Upper lobe of left lung (tissue), 6 donors: ENCODE data around the gene ATP4A. TPM values are rescaled to one million over a fixed set of nuclear protein-coding genes. Genes with fewer than 3 reads are reported as not detected.

Source experiments
- ATAC-seq, 2 donors: fragments of 200-7000 bp; cut with Tn5 transposase; one replicate each; pipeline ENCODE4 v1.9.1; 2022; ENCODE audit warnings: mild to moderate bottlenecking in 2 of 2, moderate library complexity in 2 of 2; ENCODE audit not compliant: low FRiP score in 2 of 2
- DNase-seq, 2 donors: peaks; one replicate each; pipeline ENCODE4 v3.0.0-alpha.2; 2019 to 2020
- H3K27ac ChIP-seq, 4 donors: fragments of 200-600 bp; sonication (generic); one replicate each; pipeline ENCODE4 v1.5.1; 2016 to 2019
- H3K27me3 ChIP-seq, 4 donors: fragments of 200-600 bp; sonication (generic); one replicate each; pipeline ENCODE4 v1.5.1; 2017 to 2019
- H3K36me3 ChIP-seq, 4 donors: fragments of 200-600 bp; sonication (generic); one replicate each; pipeline ENCODE4 v1.5.1; 2016 to 2019
- H3K4me1 ChIP-seq, 4 donors: fragments of 200-600 bp; sonication (generic); one replicate each; pipeline ENCODE4 v1.5.1; 2018 to 2019
- H3K4me3 ChIP-seq, 4 donors: fragments of 200-600 bp; sonication (generic); one replicate each; pipeline ENCODE4 v1.5.1; 2017 to 2019; ENCODE audit warnings: mild to moderate bottlenecking in 2 of 4, moderate library complexity in 1 of 4
- H3K9me3 ChIP-seq, 4 donors: fragments of 200-600 bp; sonication (generic); one replicate each; pipeline ENCODE4 v1.5.1; 2018 to 2019
- CTCF ChIP-seq, 6 experiments: fragments of 450-650 bp in 4 of 6; fragments of 200-600 bp in 2 of 6; sonication (generic) in 2 of 6; IDR thresholded peaks; one replicate each; pipeline ENCODE4 v1.5.1; 2016 to 2019; ENCODE audit warnings: antibody characterized with exemption in 6 of 6
- EP300 ChIP-seq, 4 donors: sonication (generic); formaldehyde crosslinking; IDR thresholded peaks; one replicate each; pipeline ENCODE4 v1.5.1; 2017; ENCODE audit warnings: antibody characterized with exemption in 4 of 4, control low read depth in 2 of 4
- POLR2A ChIP-seq, 4 donors: fragments of 450-650 bp; IDR thresholded peaks; one replicate each; pipeline ENCODE4 v1.5.1; 2016 to 2017; ENCODE audit warnings: antibody characterized with exemption in 4 of 4, mild to moderate bottlenecking in 2 of 4
- POLR2AphosphoS5 ChIP-seq, 2 donors: sonication (generic); formaldehyde crosslinking; IDR thresholded peaks; one replicate each; pipeline ENCODE4 v1.5.1; 2017; ENCODE audit warnings: antibody characterized with exemption in 2 of 2
- WGBS, 2 donors: methylation state at CpG; one replicate each; pipeline ENCODE4 v1.1.5; 2017 to 2018; 5-methylcytosine and 5-hydroxymethylcytosine counted together
- total RNA-seq, 6 donors: library from RNA; depleted of rRNA in 4 of 6; stranded (reverse); fragments of >200 nt in 4 of 6; gene quantifications; one replicate each; pipeline versions ENCODE4 v1.1.0 to v1.2.1, GENCODE V29; 2016 to 2021
- donor health status: DM: no; HTN: no; CAD: no; lungs with moderate emphysema.
- donor health status: DM: no; HTN: yes; CAD: no; lungs with severe emphysema.

The ATP4A gene
- total RNA-seq, 6 donors from 2014 or later = not detected

DNA sequence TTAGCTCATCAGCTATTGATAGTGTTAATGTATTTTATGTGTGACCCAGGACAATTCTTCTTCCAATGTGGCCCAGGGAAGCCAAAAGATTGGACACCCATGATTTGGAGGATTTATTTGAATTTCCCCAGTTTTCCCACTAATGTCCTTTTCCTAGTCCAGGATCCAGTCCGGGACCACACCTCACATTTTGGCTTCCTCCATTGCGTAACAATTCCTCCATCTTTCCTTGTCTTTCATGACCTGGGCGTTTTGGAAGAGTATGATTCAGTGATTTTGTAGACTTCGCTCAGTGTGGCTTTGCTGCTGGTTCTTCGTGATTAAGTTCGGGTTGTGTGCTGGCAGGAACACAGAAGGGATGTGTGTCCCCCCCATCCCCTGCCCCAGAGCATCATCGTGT, 3.3 kb upstream of the ATP4A start:
- Histone ChIP-seq H3K27me3 (no peaks in the 10 kb centered on the region), H3K4me1 (no peaks in the 10 kb centered on the region), H3K27ac (no peak overlapping the region), H3K4me3 (no peak overlapping the region), H3K9me3 (no peaks in the 10 kb centered on the region), H3K36me3 (no peaks in the 10 kb centered on the region)
- no peak for TF ChIP-seq CTCF (IDR thresholded peaks at IDR 0.05)
- TF ChIP-seq EP300 (IDR thresholded peaks at IDR 0.05) = no peak
- TF ChIP-seq POLR2AphosphoS5 (IDR thresholded peaks at IDR 0.05) = no peak
- no peak for TF ChIP-seq POLR2A (IDR thresholded peaks at IDR 0.05)
- ATAC-seq = no peak
- WGBS, 2 donors = 75 to 79% methylated on average over 7 of the region's 7 CpGs
- no peak for DNase-seq

DNA sequence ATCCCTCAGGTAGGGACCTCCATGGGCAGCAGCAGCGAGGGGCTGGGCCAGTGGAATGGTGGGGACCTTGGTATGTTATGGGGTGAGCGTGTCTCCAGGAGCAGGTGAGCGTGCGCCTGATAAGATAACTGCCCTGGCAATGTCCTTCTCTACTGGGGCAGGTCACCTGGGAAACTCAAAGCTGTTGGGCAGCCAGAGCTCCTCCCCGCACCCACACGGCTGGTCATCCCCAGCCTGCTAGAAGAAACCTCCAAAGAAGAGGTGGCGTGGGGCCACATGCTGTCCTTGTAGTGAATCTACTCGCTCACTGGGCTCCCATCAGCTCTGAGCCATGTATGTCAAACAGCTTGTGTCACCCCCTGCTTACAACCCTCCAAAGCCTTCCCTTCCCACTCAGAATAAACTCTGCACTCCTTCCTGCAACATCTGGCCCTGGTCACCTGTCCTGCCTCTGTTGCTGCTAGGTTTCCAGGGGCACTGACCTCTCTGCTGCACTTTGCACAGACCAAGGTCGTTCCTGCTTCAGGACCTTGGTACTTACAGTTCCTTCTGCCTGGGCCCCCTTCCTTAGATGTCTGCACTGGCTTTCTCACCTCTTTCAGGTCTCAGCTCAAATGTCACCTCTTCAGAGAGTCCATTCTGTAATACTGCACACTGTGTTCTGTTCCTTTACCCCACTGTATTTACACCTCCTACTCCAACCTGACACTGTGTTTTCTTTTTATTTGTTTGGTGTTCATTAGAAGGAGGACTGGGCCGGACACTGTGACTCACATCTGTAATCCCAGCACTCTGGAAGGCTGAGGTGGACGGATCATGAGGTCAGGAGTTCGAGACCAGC, 1.8 kb upstream of the ATP4A start:
- H3K27ac ChIP-seq = no peak overlapping the region
- DNase-seq (no peak), ATAC-seq (no peak)

DNA sequence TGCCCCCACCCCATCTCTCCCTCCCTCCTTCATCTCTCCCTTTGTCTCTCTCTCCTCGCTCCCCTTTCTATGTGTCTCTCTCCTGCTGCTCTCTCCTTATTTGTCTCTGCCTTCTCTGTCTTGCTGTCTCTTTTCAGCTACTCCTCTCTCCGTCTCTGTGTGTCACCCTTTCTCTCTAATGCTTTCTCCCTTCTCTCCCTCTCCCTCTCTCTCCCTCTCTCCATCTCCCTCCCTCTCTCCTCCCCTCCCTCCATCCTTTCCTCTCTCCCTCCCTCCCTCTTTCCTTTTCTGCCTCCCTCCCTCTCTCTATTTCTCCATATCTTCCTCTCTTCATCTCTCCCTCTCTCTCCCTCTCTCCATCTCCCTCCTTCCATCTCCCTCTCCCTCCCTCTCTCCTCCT, 682 bp downstream of the ATP4A start:
- TF ChIP-seq POLR2A (IDR thresholded peaks at IDR 0.05) = no peak
- TF ChIP-seq CTCF (IDR thresholded peaks at IDR 0.05) = no peak
- TF ChIP-seq POLR2AphosphoS5 (IDR thresholded peaks at IDR 0.05) = no peak
- ATAC-seq (no peak), DNase-seq (no peak)
- no peaks in the 10 kb centered on the region for H3K36me3 ChIP-seq
- H3K4me3 ChIP-seq = no peak overlapping the region
- H3K27ac ChIP-seq = no peak overlapping the region
- H3K9me3 ChIP-seq = no peaks in the 10 kb centered on the region
- H3K27me3 ChIP-seq = peaks cover 0 to 18% (median 7%) of the 10 kb centered on the region in 4 donors
- WGBS, 2 donors = 71 to 74% methylated on average over 2 of the region's 2 CpGs
- H3K4me1 ChIP-seq = peaks cover 5 to 10% (median 8%) of the 10 kb centered on the region in 4 donors

More for the DNA sequence above, 1.8 kb upstream of the ATP4A start:
- Histone ChIP-seq H3K9me3 (no peaks in the 10 kb centered on the region), H3K27me3 (peaks cover 0 to 3% (median 0%) of the 10 kb centered on the region in 4 donors), H3K4me1 (no peaks in the 10 kb centered on the region), H3K4me3 (no peak overlapping the region), H3K36me3 (no peaks in the 10 kb centered on the region)
- TF ChIP-seq POLR2AphosphoS5 (IDR thresholded peaks at IDR 0.05) (no peak), POLR2A (IDR thresholded peaks at IDR 0.05) (no peak), EP300 (IDR thresholded peaks at IDR 0.05) (no peak), CTCF (IDR thresholded peaks at IDR 0.05) (no peak)
- 75 to 83% methylated on average over 12 of the region's 12 CpGs for WGBS, 2 donors

GRCh38 chr19:35562336-35562735, 1.1 kb downstream of the ATP4A start:
- Histone ChIP-seq H3K9me3 (no peaks in the 10 kb centered on the region), H3K4me1 (peaks cover 5 to 14% (median 12%) of the 10 kb centered on the region in 4 donors), H3K4me3 (no peak overlapping the region), H3K27me3 (peaks cover 0 to 18% (median 7%) of the 10 kb centered on the region in 4 donors), H3K36me3 (no peaks in the 10 kb centered on the region), H3K27ac (no peak overlapping the region)
- TF ChIP-seq POLR2A (IDR thresholded peaks at IDR 0.05) (no peak), EP300 (IDR thresholded peaks at IDR 0.05) (no peak), CTCF (IDR thresholded peaks at IDR 0.05) (no peak), POLR2AphosphoS5 (IDR thresholded peaks at IDR 0.05) (no peak)
- ATAC-seq (no peak), DNase-seq (peak in 1 of 2 donors; percentile 74)
- 56 to 73% methylated on average over 11 to 17 of the region's 17 CpGs for WGBS, 2 donors
